Breast epithelium (tissue), 4 donors: ENCODE measurements around the gene SAMSN1. TPM values are rescaled to one million over a fixed set of nuclear protein-coding genes. Genes with fewer than 3 reads are reported as not detected.

Source experiments
- DNase-seq, 2 donors: peaks; one replicate each; pipeline ENCODE4 v3.0.0-alpha.2; 2019; ENCODE audit warnings: low spot score in 2 of 2
- H3K27ac ChIP-seq, 2 donors: fragments of 200-600 bp; sonication (generic) in 1 of 2; one replicate each; pipeline ENCODE4 v1.5.1; 2016 to 2019; ENCODE audit warnings: mild to moderate bottlenecking in 1 of 2
- H3K27me3 ChIP-seq, 2 donors: fragments of 200-600 bp; sonication (generic) in 1 of 2; one replicate each; pipeline versions ENCODE4 v1.5.1 to v1.6.0; 2017 to 2019; ENCODE audit warnings: control low read depth in 1 of 2, mild to moderate bottlenecking in 1 of 2
- H3K36me3 ChIP-seq: fragments of 200-600 bp; one replicate; pipeline ENCODE4 v1.5.1; 2019
- H3K4me1 ChIP-seq, 2 donors: fragments of 200-600 bp; sonication (generic); one replicate each; pipeline ENCODE4 v1.5.1; 2016 to 2019; ENCODE audit warnings: control low read depth in 1 of 2
- H3K4me3 ChIP-seq, 3 donors: fragments of 200-600 bp; sonication (generic); 1 replicate in 2 of 3; 2 replicates in 1 of 3; pipeline ENCODE4 v1.5.1; 2016 to 2019; ENCODE audit warnings: mild to moderate bottlenecking in 3 of 3, moderate library complexity in 2 of 3
- H3K9me3 ChIP-seq, 2 donors: fragments of 200-600 bp; sonication (generic) in 1 of 2; one replicate each; pipeline ENCODE4 v1.5.1; 2016 to 2019; ENCODE audit warnings: control low read depth in 1 of 2
- POLR2A ChIP-seq: fragments of 450-650 bp; IDR thresholded peaks from one replicate; pipeline ENCODE4 v1.6.1; 2016; ENCODE audit warnings: antibody characterized with exemption, mild to moderate bottlenecking, moderate library complexity
- POLR2AphosphoS5 ChIP-seq, 3 donors: sonication (generic); formaldehyde crosslinking; IDR thresholded peaks; one replicate each; pipeline ENCODE4 v1.6.1; 2017; ENCODE audit warnings: antibody characterized with exemption in 3 of 3
- intact Hi-C: fragments of 100-400 bp; cut with DNase I; formaldehyde crosslinking; loops from one replicate; pipeline ENCODE4 v1.15.1; 2023; ENCODE audit warnings: low total_unique reads
- total RNA-seq, 3 donors: library from RNA; depleted of rRNA; stranded (reverse); fragments of >200 nt; gene quantifications; one replicate each; pipeline ENCODE4 v1.1.0, GENCODE V29; 2016
- TF ChIP-seq, protein P1 (sequence below), 3 donors: fragments of 450-650 bp; IDR thresholded peaks; one replicate each; pipeline ENCODE4 v1.5.1; 2016 to 2017; ENCODE audit warnings: antibody characterized with exemption in 3 of 3, mild to moderate bottlenecking in 3 of 3, moderate library complexity in 3 of 3

Gene SAMSN1
- total RNA-seq, 3 donors from 2014 or later = 7.5 to 15.4 (median 11.4) TPM

DNA sequence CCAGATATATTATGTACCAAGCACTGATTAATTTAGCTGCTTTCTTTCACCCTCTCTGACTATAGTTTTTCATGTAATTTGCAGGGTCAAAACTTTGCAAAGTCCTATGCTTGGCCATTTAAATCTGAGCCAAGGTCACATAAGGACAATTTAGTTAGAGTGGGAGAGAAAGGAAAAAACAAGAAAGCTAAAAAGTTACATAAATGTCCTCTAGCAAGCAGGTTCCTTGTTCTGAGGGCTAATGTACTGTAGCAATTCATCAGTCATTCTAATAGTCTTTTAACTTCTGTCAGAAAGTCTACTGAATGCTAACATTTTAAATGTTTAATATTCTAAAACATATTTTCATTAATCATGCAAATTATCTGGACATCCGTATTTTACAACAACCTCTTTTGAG, 68.3 kb downstream of the SAMSN1 start:
- intact Hi-C loops = no loop called here
- H3K36me3 ChIP-seq = no peaks in the 10 kb centered on the region
- TF ChIP-seq POLR2AphosphoS5 (IDR thresholded peaks at IDR 0.05) (no peak), POLR2A (no peak)
- TF ChIP-seq, protein P1, sequence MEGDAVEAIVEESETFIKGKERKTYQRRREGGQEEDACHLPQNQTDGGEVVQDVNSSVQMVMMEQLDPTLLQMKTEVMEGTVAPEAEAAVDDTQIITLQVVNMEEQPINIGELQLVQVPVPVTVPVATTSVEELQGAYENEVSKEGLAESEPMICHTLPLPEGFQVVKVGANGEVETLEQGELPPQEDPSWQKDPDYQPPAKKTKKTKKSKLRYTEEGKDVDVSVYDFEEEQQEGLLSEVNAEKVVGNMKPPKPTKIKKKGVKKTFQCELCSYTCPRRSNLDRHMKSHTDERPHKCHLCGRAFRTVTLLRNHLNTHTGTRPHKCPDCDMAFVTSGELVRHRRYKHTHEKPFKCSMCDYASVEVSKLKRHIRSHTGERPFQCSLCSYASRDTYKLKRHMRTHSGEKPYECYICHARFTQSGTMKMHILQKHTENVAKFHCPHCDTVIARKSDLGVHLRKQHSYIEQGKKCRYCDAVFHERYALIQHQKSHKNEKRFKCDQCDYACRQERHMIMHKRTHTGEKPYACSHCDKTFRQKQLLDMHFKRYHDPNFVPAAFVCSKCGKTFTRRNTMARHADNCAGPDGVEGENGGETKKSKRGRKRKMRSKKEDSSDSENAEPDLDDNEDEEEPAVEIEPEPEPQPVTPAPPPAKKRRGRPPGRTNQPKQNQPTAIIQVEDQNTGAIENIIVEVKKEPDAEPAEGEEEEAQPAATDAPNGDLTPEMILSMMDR (IDR thresholded peaks at IDR 0.05) = no peak

DNA sequence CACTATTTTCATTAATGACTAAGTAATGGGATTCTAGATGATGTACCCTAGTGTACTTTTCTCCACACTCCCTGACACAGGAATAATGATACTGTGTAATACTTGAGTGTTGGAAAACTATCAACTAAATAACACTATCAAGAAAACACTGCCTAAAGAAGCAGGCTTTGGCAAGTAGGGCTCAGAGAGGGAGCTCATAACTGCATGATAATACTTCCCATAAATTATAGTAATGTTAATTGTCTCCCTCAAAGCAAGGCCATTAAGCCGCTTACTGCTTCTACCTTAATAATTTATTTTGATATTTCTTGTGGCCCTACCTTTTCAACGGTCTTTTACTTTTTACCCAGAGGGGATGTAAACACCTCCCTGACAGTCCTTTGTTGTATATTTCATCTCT, 69.0 kb downstream of the SAMSN1 start:
- no peak overlapping the region for H3K4me3 ChIP-seq
- no peak for DNase-seq
- intact Hi-C loops = no loop called here
- no peaks in the 10 kb centered on the region for H3K27me3 ChIP-seq
- no peaks in the 10 kb centered on the region for H3K9me3 ChIP-seq
- no peak overlapping the region for H3K27ac ChIP-seq
- no peaks in the 10 kb centered on the region for H3K36me3 ChIP-seq
- H3K4me1 ChIP-seq = no peaks in the 10 kb centered on the region
- no peak for TF ChIP-seq POLR2AphosphoS5 (IDR thresholded peaks at IDR 0.05)
- TF ChIP-seq, protein P1 (IDR thresholded peaks at IDR 0.05) = no peak
- no peak for TF ChIP-seq POLR2A

More for the DNA sequence above, 68.3 kb downstream of the SAMSN1 start:
- H3K27me3 ChIP-seq = no peaks in the 10 kb centered on the region
- H3K4me3 ChIP-seq = no peak overlapping the region
- H3K27ac ChIP-seq = no peak overlapping the region
- DNase-seq = no peak
- no peaks in the 10 kb centered on the region for H3K4me1 ChIP-seq
- no peaks in the 10 kb centered on the region for H3K9me3 ChIP-seq

DNA sequence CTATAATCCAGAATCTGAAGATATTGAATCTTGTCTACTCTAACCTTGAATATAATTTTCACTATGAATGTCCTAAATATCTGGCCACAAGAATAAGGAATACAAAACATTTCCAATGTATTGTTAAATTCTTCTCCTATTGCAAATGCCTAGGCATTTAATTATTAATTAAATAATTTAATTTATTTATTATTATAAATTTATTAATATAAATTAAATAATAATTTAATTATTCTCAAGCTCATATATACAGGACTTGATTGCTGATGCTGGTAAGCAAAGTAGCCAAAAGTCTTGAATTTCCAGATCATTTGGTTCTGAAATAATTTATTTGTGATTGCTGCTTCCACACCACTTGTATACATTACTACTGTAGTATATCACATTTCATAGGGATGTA, 71.1 kb downstream of the SAMSN1 start:
- intact Hi-C loops = no loop called here
- DNase-seq = no peak
- H3K36me3 ChIP-seq = no peaks in the 10 kb centered on the region
- H3K27me3 ChIP-seq = no peaks in the 10 kb centered on the region
- no peak overlapping the region for H3K4me3 ChIP-seq
- H3K9me3 ChIP-seq = no peaks in the 10 kb centered on the region
- H3K4me1 ChIP-seq = no peaks in the 10 kb centered on the region
- no peak overlapping the region for H3K27ac ChIP-seq
- TF ChIP-seq POLR2AphosphoS5 (IDR thresholded peaks at IDR 0.05) = no peak
- TF ChIP-seq, protein P1 (IDR thresholded peaks at IDR 0.05) = no peak
- no peak for TF ChIP-seq POLR2A

DNA sequence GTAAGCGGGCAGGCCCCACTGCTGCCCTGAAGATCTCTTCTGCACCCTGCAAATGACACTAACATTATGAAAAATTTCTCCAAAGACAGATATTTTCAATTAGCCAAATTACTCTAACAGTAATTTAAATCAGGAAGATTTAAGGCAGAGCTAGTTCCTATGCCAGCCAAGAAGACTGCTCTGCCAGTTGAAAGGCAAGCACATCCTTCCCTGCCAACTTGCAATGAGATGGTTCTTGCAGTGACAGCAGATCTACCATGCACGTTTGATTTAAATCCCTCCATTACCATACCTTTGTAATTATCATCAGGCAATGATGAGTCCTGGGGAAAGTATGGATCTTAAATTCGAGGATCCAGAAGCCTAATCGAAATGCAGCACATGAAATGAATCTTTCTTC, 76.5 kb downstream of the SAMSN1 start:
- Histone ChIP-seq H3K27me3 (no peaks in the 10 kb centered on the region), H3K27ac (no peak overlapping the region), H3K4me1 (no peaks in the 10 kb centered on the region), H3K36me3 (no peaks in the 10 kb centered on the region), H3K9me3 (no peaks in the 10 kb centered on the region), H3K4me3 (no peak overlapping the region)
- intact Hi-C loops = no loop called here
- TF ChIP-seq POLR2AphosphoS5 (IDR thresholded peaks at IDR 0.05) = no peak
- no peak for TF ChIP-seq POLR2A
- TF ChIP-seq, protein P1 (IDR thresholded peaks at IDR 0.05) = no peak
- no peak for DNase-seq

DNA sequence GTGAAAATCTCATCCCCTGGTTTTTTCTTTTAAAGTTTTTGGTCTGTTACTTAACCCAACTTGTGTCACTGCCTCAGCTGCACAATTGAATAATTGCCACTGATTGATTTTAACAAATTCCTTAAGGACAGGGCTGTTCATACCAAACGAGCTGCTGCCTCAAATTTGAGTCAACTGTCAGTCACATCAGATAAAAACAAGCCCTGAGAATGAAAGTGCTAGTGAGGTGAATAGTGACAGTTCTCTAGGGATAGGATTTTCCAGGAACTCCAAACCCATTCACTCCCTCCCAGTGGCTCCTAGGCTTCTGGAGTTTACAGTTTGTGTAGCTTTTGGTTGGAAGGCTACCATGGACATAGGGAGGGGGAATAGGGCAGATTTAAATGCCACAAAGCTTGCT, 79.4 kb downstream of the SAMSN1 start:
- no peaks in the 10 kb centered on the region for H3K27me3 ChIP-seq
- intact Hi-C loops = no loop called here
- no peak for TF ChIP-seq POLR2AphosphoS5 (IDR thresholded peaks at IDR 0.05)
- TF ChIP-seq, protein P1 (IDR thresholded peaks at IDR 0.05) = no peak
- TF ChIP-seq POLR2A = no peak
- DNase-seq = no peak
- H3K4me3 ChIP-seq = no peak overlapping the region
- H3K4me1 ChIP-seq = no peaks in the 10 kb centered on the region
- H3K27ac ChIP-seq = no peak overlapping the region
- no peaks in the 10 kb centered on the region for H3K9me3 ChIP-seq
- H3K36me3 ChIP-seq = no peaks in the 10 kb centered on the region
